ENCODE measurements around the gene UBA6. TPM values are rescaled to one million over a fixed set of nuclear protein-coding genes. Genes with fewer than 3 reads are reported as not detected.

UBA6 gene
- total and polyA plus RNA-seq, 9 of the 15 experiments (the other 6 are each of a cell fraction or from before 2014, with no cell fraction given) = 22.9 to 139 (median 94.6) TPM

DNA sequence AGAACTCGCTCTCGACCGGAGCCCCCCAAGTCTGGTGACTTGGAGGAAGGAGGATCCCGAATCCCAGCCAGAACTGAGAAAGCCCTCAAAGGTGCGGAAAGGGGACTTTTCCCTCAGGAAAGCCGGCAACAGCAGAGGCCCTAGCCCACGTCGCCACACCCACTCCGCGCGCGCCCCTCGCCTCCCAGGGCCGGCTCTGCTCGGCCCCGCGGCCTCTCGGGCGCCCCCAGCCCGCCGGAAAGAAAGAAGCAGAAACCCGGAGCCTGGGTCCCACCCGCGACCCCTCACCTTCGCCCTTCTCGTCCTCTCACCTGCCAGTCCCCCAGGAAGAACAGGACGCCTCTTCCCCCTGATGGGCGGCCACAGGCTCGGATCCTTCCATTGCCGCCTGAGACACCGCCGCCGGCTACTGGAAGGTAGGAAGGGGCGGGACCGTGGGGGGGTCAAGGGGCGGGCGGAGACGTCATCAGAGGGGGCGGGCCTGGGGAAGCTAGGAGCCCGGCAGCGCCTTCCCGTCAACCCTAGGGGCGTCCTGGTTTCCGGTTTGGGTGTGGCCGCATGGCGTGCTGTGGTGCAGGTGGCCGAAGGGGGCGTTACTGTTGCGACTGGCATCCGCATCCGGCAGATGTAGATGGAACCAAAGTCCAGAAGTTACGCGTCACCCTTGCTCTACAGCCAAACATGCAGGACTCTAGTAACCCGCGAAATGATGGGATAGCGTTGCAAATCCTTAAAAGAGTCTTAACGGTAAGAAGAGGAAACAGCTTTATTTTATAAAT is at the start of gene UBA6 (continued):
- TF ChIP-seq KLF13 (tag; IDR thresholded peaks at IDR 0.05; ENCODE audit: borderline replicate concordance, low read depth) (peak; percentile 92; the same call in 1 of the 2 replicates), THRAP3 (IDR thresholded peaks at IDR 0.05; ENCODE audit: borderline replicate concordance) (no peak), TAF1 (IDR thresholded peaks at IDR 0.05; ENCODE audit: control insufficient read depth, extremely low read depth, insufficient read depth, low read length, severe bottlenecking) (peak; percentile 90), SPI1 (IDR thresholded peaks at IDR 0.05; ENCODE audit: borderline replicate concordance, low read depth, low read length) (no peak), TARDBP (IDR thresholded peaks at IDR 0.05) (no peak), ARNT (IDR thresholded peaks at IDR 0.05) (peak in 1 of 2 experiments; percentile 65; a peak in 1 of 4 replicates), ZNF184 (CRISPR knock-in tag; IDR thresholded peaks at IDR 0.05) (no peak), PHB (CRISPR knock-in tag; IDR thresholded peaks at IDR 0.05) (peak; percentile 71; the same call in 1 of the 2 replicates), ETV6 (IDR thresholded peaks at IDR 0.05; ENCODE audit: borderline replicate concordance in 1 of 2, low read depth in 2 of 2, low read length in 1 of 2) (no peak), ETV6 (CRISPR knock-in tag; IDR thresholded peaks at IDR 0.05; ENCODE audit: borderline replicate concordance) (no peak), ZNF175 (CRISPR knock-in tag; IDR thresholded peaks at IDR 0.05; ENCODE audit: low read depth) (no peak), ZNF785 (CRISPR knock-in tag; IDR thresholded peaks at IDR 0.05) (no peak), CBX5 (IDR thresholded peaks at IDR 0.05; ENCODE audit: borderline replicate concordance, low read depth) (no peak)
- TF ChIP-seq, protein P1, sequence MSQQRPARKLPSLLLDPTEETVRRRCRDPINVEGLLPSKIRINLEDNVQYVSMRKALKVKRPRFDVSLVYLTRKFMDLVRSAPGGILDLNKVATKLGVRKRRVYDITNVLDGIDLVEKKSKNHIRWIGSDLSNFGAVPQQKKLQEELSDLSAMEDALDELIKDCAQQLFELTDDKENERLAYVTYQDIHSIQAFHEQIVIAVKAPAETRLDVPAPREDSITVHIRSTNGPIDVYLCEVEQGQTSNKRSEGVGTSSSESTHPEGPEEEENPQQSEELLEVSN (IDR thresholded peaks at IDR 0.05; ENCODE audit: borderline replicate concordance in 1 of 2, extremely low read depth in 1 of 2, insufficient read depth in 1 of 2, insufficient read length in 1 of 2, low read depth in 1 of 2, low read length in 1 of 2, poor library complexity in 1 of 2, severe bottlenecking in 1 of 2) = peak; percentile 11 to 46
- TF ChIP-seq, protein P2, sequence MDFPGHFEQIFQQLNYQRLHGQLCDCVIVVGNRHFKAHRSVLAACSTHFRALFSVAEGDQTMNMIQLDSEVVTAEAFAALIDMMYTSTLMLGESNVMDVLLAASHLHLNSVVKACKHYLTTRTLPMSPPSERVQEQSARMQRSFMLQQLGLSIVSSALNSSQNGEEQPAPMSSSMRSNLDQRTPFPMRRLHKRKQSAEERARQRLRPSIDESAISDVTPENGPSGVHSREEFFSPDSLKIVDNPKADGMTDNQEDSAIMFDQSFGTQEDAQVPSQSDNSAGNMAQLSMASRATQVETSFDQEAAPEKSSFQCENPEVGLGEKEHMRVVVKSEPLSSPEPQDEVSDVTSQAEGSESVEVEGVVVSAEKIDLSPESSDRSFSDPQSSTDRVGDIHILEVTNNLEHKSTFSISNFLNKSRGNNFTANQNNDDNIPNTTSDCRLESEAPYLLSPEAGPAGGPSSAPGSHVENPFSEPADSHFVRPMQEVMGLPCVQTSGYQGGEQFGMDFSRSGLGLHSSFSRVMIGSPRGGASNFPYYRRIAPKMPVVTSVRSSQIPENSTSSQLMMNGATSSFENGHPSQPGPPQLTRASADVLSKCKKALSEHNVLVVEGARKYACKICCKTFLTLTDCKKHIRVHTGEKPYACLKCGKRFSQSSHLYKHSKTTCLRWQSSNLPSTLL (IDR thresholded peaks at IDR 0.05) = no peak
- TF ChIP-seq, protein P3, sequence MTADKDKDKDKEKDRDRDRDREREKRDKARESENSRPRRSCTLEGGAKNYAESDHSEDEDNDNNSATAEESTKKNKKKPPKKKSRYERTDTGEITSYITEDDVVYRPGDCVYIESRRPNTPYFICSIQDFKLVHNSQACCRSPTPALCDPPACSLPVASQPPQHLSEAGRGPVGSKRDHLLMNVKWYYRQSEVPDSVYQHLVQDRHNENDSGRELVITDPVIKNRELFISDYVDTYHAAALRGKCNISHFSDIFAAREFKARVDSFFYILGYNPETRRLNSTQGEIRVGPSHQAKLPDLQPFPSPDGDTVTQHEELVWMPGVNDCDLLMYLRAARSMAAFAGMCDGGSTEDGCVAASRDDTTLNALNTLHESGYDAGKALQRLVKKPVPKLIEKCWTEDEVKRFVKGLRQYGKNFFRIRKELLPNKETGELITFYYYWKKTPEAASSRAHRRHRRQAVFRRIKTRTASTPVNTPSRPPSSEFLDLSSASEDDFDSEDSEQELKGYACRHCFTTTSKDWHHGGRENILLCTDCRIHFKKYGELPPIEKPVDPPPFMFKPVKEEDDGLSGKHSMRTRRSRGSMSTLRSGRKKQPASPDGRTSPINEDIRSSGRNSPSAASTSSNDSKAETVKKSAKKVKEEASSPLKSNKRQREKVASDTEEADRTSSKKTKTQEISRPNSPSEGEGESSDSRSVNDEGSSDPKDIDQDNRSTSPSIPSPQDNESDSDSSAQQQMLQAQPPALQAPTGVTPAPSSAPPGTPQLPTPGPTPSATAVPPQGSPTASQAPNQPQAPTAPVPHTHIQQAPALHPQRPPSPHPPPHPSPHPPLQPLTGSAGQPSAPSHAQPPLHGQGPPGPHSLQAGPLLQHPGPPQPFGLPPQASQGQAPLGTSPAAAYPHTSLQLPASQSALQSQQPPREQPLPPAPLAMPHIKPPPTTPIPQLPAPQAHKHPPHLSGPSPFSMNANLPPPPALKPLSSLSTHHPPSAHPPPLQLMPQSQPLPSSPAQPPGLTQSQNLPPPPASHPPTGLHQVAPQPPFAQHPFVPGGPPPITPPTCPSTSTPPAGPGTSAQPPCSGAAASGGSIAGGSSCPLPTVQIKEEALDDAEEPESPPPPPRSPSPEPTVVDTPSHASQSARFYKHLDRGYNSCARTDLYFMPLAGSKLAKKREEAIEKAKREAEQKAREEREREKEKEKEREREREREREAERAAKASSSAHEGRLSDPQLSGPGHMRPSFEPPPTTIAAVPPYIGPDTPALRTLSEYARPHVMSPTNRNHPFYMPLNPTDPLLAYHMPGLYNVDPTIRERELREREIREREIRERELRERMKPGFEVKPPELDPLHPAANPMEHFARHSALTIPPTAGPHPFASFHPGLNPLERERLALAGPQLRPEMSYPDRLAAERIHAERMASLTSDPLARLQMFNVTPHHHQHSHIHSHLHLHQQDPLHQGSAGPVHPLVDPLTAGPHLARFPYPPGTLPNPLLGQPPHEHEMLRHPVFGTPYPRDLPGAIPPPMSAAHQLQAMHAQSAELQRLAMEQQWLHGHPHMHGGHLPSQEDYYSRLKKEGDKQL (CRISPR knock-in tag; IDR thresholded peaks at IDR 0.05; ENCODE audit: borderline replicate concordance) = no peak
- TF ChIP-seq, protein P4, sequence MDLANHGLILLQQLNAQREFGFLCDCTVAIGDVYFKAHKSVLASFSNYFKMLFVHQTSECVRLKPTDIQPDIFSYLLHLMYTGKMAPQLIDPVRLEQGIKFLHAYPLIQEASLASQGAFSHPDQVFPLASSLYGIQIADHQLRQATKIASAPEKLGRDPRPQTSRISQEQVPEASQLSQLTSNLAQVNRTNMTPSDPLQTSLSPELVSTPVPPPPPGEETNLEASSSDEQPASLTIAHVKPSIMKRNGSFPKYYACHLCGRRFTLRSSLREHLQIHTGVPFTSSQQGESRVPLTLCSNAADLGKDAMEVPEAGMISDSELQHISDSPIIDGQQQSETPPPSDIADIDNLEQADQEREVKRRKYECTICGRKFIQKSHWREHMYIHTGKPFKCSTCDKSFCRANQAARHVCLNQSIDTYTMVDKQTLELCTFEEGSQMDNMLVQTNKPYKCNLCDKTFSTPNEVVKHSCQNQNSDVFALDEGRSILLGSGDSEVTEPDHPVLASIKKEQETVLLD (IDR thresholded peaks at IDR 0.05) = 0 out of 2 replicates have a peak, but pooled peaks have one; percentile 17

All from K562 (cell line).